Measurements from ENCODE around the gene CCDC78. TPM values are rescaled to one million over a fixed set of nuclear protein-coding genes. Genes with fewer than 3 reads are reported as not detected.

The CCDC78 gene
- polyA plus RNA-seq, 1 donor from 2014 or later, result 10.7 TPM

- no peak overlapping the region for H3K27ac ChIP-seq (ENCODE audit: low read length)
- H3K9me2 ChIP-seq (ENCODE audit: insufficient read depth, low read length), result no peaks in the 10 kb centered on the region
- peaks cover 43% of the 10 kb centered on the region for H3K79me2 ChIP-seq (replicated peaks; ENCODE audit: insufficient read depth, low read length)
Measured at GRCh38 chr16:704047-704446, 22.2 kb downstream of the CCDC78 start.

GRCh38 chr16:703406-703805 is 22.8 kb downstream of the CCDC78 start:
- peak overlapping the region; percentile 96 for H3K4me3 ChIP-seq (ENCODE audit: low read length)
- no peaks in the 10 kb centered on the region for H3F3A ChIP-seq (ENCODE audit: insufficient read depth, low read length, poor library complexity, severe bottlenecking)
- H3K27me3 ChIP-seq (ENCODE audit: insufficient read depth, low read depth, low read length), result peaks cover 31% of the 10 kb centered on the region
- H3K36me3 ChIP-seq (ENCODE audit: insufficient read depth, low read length), result no peaks in the 10 kb centered on the region
- H4K20me1 ChIP-seq (ENCODE audit: insufficient read depth), result peaks cover 50% of the 10 kb centered on the region
- H3K27ac ChIP-seq (ENCODE audit: low read length), result no peak overlapping the region
- H3K79me2 ChIP-seq (replicated peaks; ENCODE audit: insufficient read depth, low read length), result peaks cover 43% of the 10 kb centered on the region
- H3K4me2 ChIP-seq (ENCODE audit: low read length), result no peak overlapping the region
- no peak overlapping the region for H3K9ac ChIP-seq (ENCODE audit: low read length)
- no peak overlapping the region for H2AFZ ChIP-seq (ENCODE audit: low read depth, low read length)
- H3K9me3 ChIP-seq (ENCODE audit: low read length), result no peaks in the 10 kb centered on the region
- no peaks in the 10 kb centered on the region for H3K9me2 ChIP-seq (ENCODE audit: insufficient read depth, low read length)
- TF ChIP-seq EZH2 (IDR thresholded peaks at IDR 0.05; ENCODE audit: borderline replicate concordance, insufficient read depth, low read length, poor library complexity, severe bottlenecking), result no peak
- no peak for TF ChIP-seq MXI1 (conservative IDR thresholded peaks at IDR 0.05; ENCODE audit: poor library complexity, severe bottlenecking)
- TF ChIP-seq RAD21 (conservative IDR thresholded peaks at IDR 0.05), result no peak
- no peak for TF ChIP-seq REST (IDR thresholded peaks at IDR 0.05; ENCODE audit: borderline replicate concordance)
- TF ChIP-seq CTCF (IDR thresholded peaks at IDR 0.05; ENCODE audit: poor library complexity, severe bottlenecking), result no peak
- TF ChIP-seq TAF1 (IDR thresholded peaks at IDR 0.05; ENCODE audit: low read depth), result no peak

More at GRCh38 chr16:704047-704446, 22.2 kb downstream of the CCDC78 start:
- no peak for TF ChIP-seq REST (IDR thresholded peaks at IDR 0.05; ENCODE audit: borderline replicate concordance)
- no peak for TF ChIP-seq CTCF (IDR thresholded peaks at IDR 0.05; ENCODE audit: poor library complexity, severe bottlenecking)
- no peak for TF ChIP-seq MXI1 (conservative IDR thresholded peaks at IDR 0.05; ENCODE audit: poor library complexity, severe bottlenecking)
- no peak for TF ChIP-seq TAF1 (IDR thresholded peaks at IDR 0.05; ENCODE audit: low read depth)
- TF ChIP-seq POLR2AphosphoS5 (IDR thresholded peaks at IDR 0.05), result no peak
- TF ChIP-seq SMC3 (conservative IDR thresholded peaks at IDR 0.05; ENCODE audit: poor library complexity), result no peak
- TF ChIP-seq EP300 (conservative IDR thresholded peaks at IDR 0.05; ENCODE audit: poor library complexity, severe bottlenecking), result no peak
- TF ChIP-seq EZH2 (IDR thresholded peaks at IDR 0.05; ENCODE audit: borderline replicate concordance, insufficient read depth, low read length, poor library complexity, severe bottlenecking), result no peak
- TF ChIP-seq RAD21 (conservative IDR thresholded peaks at IDR 0.05), result no peak
- peaks cover 49% of the 10 kb centered on the region for H4K20me1 ChIP-seq (ENCODE audit: insufficient read depth)
- H3K4me3 ChIP-seq (ENCODE audit: low read length), result peak overlapping the region; percentile 96
- H3K27me3 ChIP-seq (ENCODE audit: insufficient read depth, low read depth, low read length), result peaks cover 31% of the 10 kb centered on the region
- no peaks in the 10 kb centered on the region for H3F3A ChIP-seq (ENCODE audit: insufficient read depth, low read length, poor library complexity, severe bottlenecking)
- H3K9me3 ChIP-seq (ENCODE audit: low read length), result no peaks in the 10 kb centered on the region
- H3K36me3 ChIP-seq (ENCODE audit: insufficient read depth, low read length), result no peaks in the 10 kb centered on the region
- peak overlapping the region; percentile 87 for H3K4me2 ChIP-seq (ENCODE audit: low read length)
- H2AFZ ChIP-seq (ENCODE audit: low read depth, low read length), result no peak overlapping the region
- peak overlapping the region; percentile 89 for H3K9ac ChIP-seq (ENCODE audit: low read length)

All from neural cell (in vitro differentiated cells).